Bone marrow (tissue), 2 donors: ENCODE results near the gene ABCA2.

Experiments used
- DNase-seq, 2 donors: peaks; one replicate each; lab custom pipeline; 2025; lab: John Stamatoyannopoulos, UW

ABCA2 gene

DNA sequence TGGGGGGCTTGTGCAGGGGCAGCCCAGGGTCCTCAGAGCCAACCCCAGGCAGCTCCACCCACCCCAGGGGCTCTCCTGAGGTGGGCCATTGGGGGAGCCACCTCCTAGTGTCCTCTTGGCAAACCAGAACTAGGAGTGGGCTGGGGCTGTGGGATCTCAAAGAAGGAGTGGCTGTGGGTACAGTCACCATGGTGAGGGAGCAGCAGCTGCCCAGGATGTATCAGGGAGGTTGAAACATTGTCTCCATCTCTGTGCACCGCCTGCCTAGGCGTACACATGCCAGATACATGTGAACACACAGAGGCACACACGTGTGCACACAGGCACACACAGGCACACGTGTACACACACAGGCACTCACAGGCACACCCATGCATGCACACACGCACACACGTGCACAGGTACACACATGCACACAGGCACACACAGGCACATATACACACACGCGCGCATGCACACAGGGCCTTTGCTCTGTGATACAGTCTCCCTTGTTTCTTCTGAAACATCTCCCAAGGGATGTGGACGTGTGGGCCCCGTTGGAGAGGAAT, 65.3 kb downstream of the ABCA2 start:
- no peak for DNase-seq

DNA sequence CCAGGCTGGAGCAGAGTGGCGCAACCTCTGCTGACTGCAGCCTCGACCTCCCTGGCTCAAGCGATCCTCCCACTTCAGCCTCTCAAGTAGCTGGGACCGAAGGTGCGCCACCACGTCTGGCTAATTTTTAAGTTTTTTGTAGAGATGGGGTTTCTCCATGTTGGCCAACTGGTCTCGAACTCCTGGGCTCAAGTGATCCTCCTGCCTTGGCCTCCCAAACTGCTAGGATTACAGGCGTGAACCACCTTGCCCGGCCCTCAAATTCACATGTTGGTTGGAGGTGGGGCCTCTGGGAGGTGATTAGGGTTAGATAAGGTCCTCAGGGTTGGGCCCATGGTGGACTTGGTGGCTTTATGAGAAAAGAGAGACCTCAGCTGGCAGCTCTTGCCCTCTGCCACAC, 65.9 kb downstream of the ABCA2 start:
- DNase-seq = no peak

DNA sequence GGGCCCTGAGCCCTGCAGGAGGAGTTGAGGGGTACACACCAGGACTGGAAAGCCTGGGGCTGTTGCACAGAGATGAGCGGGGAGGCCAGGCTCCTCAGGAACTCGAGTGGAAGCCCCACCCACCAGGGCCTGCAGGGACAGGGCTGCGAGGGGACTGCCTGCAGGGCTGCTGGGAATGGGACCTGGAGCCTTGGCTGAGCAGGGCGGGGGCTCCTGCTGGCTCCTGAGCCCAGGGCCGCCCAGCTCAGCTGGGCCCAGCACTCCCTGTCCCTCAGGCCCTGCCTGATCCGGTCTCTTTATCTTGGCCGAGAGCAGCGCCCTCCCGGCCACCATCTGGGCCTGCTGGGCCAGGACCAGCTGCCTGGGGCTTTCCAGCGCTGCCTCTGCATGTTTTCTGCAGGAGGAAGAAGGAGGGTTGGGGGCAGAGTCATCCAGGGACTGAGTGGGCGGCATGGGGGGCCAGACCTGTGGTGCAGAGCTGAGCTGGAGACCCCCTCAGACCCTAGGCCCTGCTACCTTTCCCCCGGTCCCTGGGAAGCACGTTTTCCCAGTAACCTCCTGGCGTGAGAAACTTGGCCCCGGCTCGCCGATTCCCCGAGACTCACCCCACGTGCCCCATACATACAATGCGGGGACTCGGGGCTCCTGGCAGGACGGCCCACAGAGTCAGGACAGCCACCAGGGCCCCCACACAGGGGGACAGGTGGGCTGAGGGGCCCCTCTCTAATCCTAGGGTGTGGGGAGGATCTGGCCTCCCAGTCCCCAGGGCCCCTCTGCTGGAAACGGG, 66.6 kb downstream of the ABCA2 start:
- DNase-seq = no peak

DNA sequence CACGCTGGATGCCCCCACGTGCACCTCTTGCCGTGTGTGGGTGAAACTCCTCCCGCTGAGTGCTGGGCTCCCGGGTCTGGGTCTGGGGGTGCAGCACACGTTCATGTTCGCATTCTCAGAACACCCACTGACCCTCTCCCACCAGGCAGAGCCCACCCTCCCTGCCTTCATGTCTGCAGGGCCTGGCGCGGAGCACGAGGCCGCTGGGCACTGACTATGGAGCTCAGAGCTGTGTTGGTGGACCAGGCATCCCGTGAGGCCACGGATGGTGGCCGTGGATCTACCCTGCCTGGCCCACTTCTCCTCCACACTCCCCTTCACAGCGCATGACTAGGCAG, 67.1 kb downstream of the ABCA2 start:
- DNase-seq = no peak

DNA sequence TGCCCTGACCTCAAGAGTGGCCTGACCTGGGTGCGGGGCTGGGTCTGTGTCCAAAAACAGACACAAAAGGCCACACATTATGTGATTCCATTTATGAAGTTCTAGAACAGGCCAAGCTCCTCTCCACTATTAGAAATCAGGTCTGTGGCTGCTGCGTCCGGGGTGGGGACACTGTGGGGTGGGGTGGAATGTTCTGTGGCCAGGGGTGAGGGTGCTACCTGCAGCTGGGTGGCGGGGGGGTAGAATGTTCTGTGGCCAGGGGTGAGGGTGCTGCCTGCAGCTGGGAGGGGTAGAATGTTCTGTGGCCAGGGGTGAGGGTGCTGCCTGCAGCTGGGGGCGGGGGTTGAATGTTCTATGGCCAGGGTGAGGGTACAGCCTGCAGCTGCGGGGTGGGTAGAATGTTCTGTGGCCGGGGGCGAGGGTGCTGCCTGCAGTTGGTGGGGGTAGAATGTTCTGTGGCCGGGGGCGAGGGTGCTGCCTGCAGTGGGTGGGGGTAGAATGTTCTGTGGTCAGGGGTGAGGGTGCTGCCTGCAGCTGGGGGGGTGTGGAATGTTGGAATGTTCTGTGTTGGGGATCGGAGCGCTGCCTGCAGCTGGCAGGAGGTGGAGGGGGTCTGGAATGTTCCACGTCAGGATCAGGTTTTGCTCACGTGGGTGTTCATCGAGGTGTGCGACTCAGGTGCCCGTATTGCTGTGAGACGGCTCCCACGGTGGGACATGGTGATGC, 67.7 kb downstream of the ABCA2 start:
- no peak for DNase-seq

DNA sequence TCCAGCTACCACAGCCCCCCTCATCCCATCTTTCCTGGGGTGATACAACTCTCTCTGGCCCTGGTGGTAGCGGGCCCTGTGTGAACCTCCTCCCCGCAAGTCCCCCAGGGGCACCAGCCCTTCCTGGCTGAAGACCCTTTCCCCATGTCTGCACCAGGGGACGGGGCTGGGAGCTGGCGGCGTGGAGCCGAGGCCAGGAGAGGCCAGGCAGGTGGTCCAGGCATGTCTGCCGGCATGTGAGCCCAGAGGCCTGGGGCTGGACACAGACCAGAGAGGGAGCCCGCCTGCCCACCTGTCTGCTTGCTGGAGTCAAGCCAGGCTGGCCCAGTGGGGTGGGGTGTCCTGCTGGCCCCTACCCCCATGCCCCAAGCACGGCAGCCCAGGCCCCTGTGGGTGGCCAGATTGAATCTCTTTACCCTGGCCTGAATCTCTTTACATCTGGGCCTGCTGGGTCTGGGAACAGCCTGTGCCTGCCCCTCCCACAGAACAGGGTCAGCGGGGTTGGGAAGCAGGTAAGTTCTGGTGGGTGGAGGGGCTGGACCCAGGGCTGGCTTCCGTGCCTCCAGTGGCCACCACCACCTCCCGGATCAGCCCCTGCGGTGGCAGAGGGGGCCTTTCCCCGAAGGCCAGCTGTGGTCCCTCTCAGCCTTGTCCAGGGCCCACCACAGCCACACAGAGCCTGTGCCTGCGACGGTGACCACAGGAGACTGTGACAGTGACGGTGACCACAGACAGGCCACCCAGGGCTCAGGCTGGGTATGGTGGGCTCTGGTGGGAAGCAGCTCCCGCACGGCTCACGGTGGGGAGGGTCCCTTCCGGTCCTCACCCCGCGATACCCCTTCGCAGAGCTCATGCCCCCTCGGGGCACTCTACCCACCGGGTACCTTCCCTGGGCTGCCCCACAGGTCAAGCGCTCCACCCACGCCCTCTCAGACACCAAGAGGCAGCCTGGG, 68.9 kb downstream of the ABCA2 start:
- no peak for DNase-seq

DNA sequence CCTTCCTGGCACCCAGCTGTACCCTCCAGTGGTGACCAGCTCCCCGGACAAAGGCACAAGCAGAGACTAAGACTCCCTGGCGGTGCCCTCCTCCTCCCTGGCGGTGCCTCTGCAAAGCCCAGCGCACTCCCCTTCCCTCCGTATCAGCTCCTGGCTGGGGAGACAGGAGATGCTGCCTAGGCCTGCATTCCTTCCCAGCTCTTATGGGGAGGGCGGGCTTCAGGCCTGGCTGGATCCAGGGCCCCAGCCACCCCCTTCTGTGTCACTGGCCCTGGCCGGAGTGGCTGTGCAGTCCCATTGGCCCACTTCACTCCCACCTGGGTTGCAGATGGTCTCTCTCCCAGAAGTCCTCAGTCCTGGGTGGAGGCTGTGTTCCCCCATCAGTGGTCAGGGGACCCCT, 69.6 kb downstream of the ABCA2 start:
- no peak for DNase-seq

DNA sequence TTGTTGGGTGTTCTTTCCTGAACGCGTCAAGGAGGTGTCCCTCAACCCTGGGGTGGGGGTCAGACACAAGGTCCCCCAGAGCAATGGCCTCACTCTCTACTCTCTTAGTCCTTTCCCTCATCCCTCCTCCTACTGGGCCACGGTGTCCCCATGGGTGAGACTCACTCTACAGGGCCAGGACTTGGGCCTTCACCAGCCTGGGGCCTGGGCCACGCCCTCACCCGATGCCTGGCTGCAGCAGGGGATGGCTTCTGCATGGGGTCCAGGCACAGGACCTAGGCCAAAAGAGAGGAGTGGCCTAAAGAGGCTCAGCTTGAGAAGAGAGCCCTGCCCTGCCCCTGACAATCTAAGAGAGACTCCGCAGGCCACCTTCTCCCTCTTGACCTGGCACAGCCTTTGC, 70.1 kb downstream of the ABCA2 start:
- DNase-seq = no peak

DNA sequence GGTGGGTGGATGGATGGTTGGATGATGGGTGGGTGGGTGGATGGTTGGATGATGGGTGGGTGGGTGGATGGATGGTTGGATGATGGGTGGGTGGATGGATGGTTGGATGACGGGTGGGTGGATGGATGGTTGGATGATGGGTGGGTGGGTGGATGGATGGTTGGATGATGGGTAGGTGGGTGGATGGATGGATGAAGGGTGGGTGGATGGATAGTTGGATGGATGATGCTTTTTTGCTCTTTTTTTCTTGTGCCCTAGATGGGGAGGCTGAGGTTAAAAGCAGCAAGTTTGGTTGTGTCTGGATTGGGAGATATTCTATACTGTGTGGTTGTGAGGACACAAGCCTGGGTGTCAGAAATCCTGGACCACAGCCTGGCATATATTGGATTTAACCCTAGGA, 70.6 kb downstream of the ABCA2 start:
- no peak for DNase-seq
